Measurements from ENCODE around the gene VWF.

The VWF gene

GRCh38 chr12:5904441-5904840 is 220.0 kb downstream of the VWF start:
- H4K20me1 ChIP-seq (ENCODE audit: insufficient read depth, low read length) = no peaks in the 10 kb centered on the region
- H3K36me3 ChIP-seq (ENCODE audit: insufficient read depth, low read length) = no peaks in the 10 kb centered on the region
- H3K4me2 ChIP-seq (ENCODE audit: low read length) = no peak overlapping the region
- no peak overlapping the region for H3K9ac ChIP-seq (ENCODE audit: low read length)
- no peak overlapping the region for H2AFZ ChIP-seq (ENCODE audit: low read length)
- no peaks in the 10 kb centered on the region for H3K9me2 ChIP-seq (ENCODE audit: low read depth, low read length)
- H3F3A ChIP-seq (ENCODE audit: insufficient read depth, low read length) = no peaks in the 10 kb centered on the region
- no peak for TF ChIP-seq EZH2 (IDR thresholded peaks at IDR 0.05; ENCODE audit: borderline replicate concordance, low read length)
- TF ChIP-seq CTCF (IDR thresholded peaks at IDR 0.05; ENCODE audit: low read length) = no peak
- no peaks in the 10 kb centered on the region for H3K79me2 ChIP-seq (ENCODE audit: insufficient read depth, low read length)
- H3K27me3 ChIP-seq (ENCODE audit: insufficient read depth, low read length) = no peaks in the 10 kb centered on the region; the same call in 1 of the 2 replicates
- H3K27ac ChIP-seq (ENCODE audit: low read depth, low read length, poor library complexity, severe bottlenecking) = no peak overlapping the region
- no peaks in the 10 kb centered on the region for H3K9me3 ChIP-seq (ENCODE audit: low read length)
- no peak overlapping the region for H3K4me3 ChIP-seq (ENCODE audit: low read depth, low read length, poor library complexity, severe bottlenecking)
- no peaks in the 10 kb centered on the region for H3K4me1 ChIP-seq (ENCODE audit: insufficient read depth, low read length, severe bottlenecking)

- H3K4me1 ChIP-seq (ENCODE audit: insufficient read depth, low read length, severe bottlenecking) = no peaks in the 10 kb centered on the region
- H3K9me2 ChIP-seq (ENCODE audit: low read depth, low read length) = no peaks in the 10 kb centered on the region
- H3K9me3 ChIP-seq (ENCODE audit: low read length) = no peaks in the 10 kb centered on the region
- H3K36me3 ChIP-seq (ENCODE audit: insufficient read depth, low read length) = no peaks in the 10 kb centered on the region
- no peaks in the 10 kb centered on the region for H3K79me2 ChIP-seq (ENCODE audit: insufficient read depth, low read length)
- H2AFZ ChIP-seq (ENCODE audit: low read length) = no peak overlapping the region
- no peaks in the 10 kb centered on the region; the same call in 1 of the 2 replicates for H3K27me3 ChIP-seq (ENCODE audit: insufficient read depth, low read length)
- H3F3A ChIP-seq (ENCODE audit: insufficient read depth, low read length) = no peaks in the 10 kb centered on the region
- no peak for TF ChIP-seq EZH2 (IDR thresholded peaks at IDR 0.05; ENCODE audit: borderline replicate concordance, low read length)
- no peak for TF ChIP-seq CTCF (IDR thresholded peaks at IDR 0.05; ENCODE audit: low read length)
- no peak overlapping the region for H3K4me2 ChIP-seq (ENCODE audit: low read length)
- H3K9ac ChIP-seq (ENCODE audit: low read length) = no peak overlapping the region
- no peak overlapping the region for H3K4me3 ChIP-seq (ENCODE audit: low read depth, low read length, poor library complexity, severe bottlenecking)
- no peaks in the 10 kb centered on the region for H4K20me1 ChIP-seq (ENCODE audit: insufficient read depth, low read length)
- no peak overlapping the region for H3K27ac ChIP-seq (ENCODE audit: low read depth, low read length, poor library complexity, severe bottlenecking)
Observed at GRCh38 chr12:5902736-5903135, 221.7 kb downstream of the VWF start.

GRCh38 chr12:5901416-5901815 is 223.1 kb downstream of the VWF start:
- H3F3A ChIP-seq (ENCODE audit: insufficient read depth, low read length) = no peaks in the 10 kb centered on the region
- H3K9ac ChIP-seq (ENCODE audit: low read length) = no peak overlapping the region
- H3K27me3 ChIP-seq (ENCODE audit: insufficient read depth, low read length) = no peaks in the 10 kb centered on the region

More at GRCh38 chr12:5901416-5901815, 223.1 kb downstream of the VWF start:
- Histone ChIP-seq H4K20me1 (ENCODE audit: insufficient read depth, low read length) (no peaks in the 10 kb centered on the region), H3K27ac (ENCODE audit: low read depth, low read length, poor library complexity, severe bottlenecking) (no peak overlapping the region), H3K36me3 (ENCODE audit: insufficient read depth, low read length) (no peaks in the 10 kb centered on the region), H3K4me1 (ENCODE audit: insufficient read depth, low read length, severe bottlenecking) (no peaks in the 10 kb centered on the region), H3K4me2 (ENCODE audit: low read length) (no peak overlapping the region), H2AFZ (ENCODE audit: low read length) (no peak overlapping the region), H3K9me2 (ENCODE audit: low read depth, low read length) (no peaks in the 10 kb centered on the region), H3K9me3 (ENCODE audit: low read length) (no peaks in the 10 kb centered on the region), H3K4me3 (ENCODE audit: low read depth, low read length, poor library complexity, severe bottlenecking) (no peak overlapping the region), H3K79me2 (ENCODE audit: insufficient read depth, low read length) (no peaks in the 10 kb centered on the region)
- TF ChIP-seq EZH2 (IDR thresholded peaks at IDR 0.05; ENCODE audit: borderline replicate concordance, low read length) (no peak), CTCF (IDR thresholded peaks at IDR 0.05; ENCODE audit: low read length) (no peak)

All from OCI-LY1 (cell line).